GM23338 (cell line): ENCODE measurements around the gene LEFTY2.

Source experiments
- CTCF ChIP-seq, 2 experiments: fragments of 200-600 bp in 1 of 2; sonication (generic) in 1 of 2; conservative IDR thresholded peaks; 2 replicates each; pipeline versions ENCODE4 v1.5.1 to v1.6.1; 2016 to 2017; ENCODE audit warnings: antibody characterized with exemption in 2 of 2, low read depth in 2 of 2, mild to moderate bottlenecking in 2 of 2, moderate library complexity in 1 of 2
- EZH2 ChIP-seq: fragments of 200-600 bp; sonication (generic); IDR thresholded peaks from one replicate; pipeline ENCODE4 v1.8.0; 2017; ENCODE audit warnings: antibody characterized with exemption, mild to moderate bottlenecking, low read depth; ENCODE audit not compliant: unreplicated experiment
- EZH2phosphoT487 ChIP-seq: fragments of 200-600 bp; sonication (generic); IDR thresholded peaks from one replicate; pipeline ENCODE4 v1.8.1; 2018; ENCODE audit warnings: antibody characterized with exemption; ENCODE audit not compliant: unreplicated experiment
- JUNB ChIP-seq: IDR thresholded peaks from one replicate; pipeline ENCODE4 v1.6.1; 2016; ENCODE audit warnings: antibody characterized with exemption; ENCODE audit not compliant: unreplicated experiment
- POLR2AphosphoS5 ChIP-seq: IDR thresholded peaks from 2 replicates; pipeline ENCODE4 v1.6.1; 2016; ENCODE audit warnings: antibody characterized with exemption, low read depth
- TF ChIP-seq, protein P1 (sequence below): IDR thresholded peaks from one replicate; pipeline ENCODE4 v1.6.1; 2018; ENCODE audit warnings: antibody characterized with exemption; ENCODE audit not compliant: unreplicated experiment

DNA sequence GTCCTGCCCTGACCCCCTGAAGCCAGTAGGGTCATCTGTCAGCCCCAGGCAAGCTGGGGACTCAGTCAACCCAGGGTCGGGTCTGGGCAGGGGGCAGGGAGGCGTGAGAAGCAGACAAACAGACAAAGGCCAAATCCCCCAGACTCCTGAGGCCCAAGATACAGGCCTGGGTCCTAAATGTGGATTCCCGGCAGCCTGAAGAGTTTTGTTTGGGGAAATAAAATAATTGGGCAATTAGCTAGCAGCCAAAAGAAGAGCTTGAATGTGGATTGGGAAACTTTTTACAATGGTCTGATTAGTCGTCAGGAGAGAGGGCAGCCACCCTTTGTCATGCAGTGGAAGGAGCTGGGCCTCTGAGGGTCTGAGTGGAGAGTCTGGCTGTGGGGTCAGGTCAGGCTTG, 4.5 kb upstream of the LEFTY2 start:
- no peak for TF ChIP-seq CTCF (conservative IDR thresholded peaks at IDR 0.05; ENCODE audit: low read depth in 2 of 2)
- TF ChIP-seq EZH2phosphoT487: no peak
- TF ChIP-seq EZH2: no peak
- no peak for TF ChIP-seq POLR2AphosphoS5
- TF ChIP-seq, protein P1, sequence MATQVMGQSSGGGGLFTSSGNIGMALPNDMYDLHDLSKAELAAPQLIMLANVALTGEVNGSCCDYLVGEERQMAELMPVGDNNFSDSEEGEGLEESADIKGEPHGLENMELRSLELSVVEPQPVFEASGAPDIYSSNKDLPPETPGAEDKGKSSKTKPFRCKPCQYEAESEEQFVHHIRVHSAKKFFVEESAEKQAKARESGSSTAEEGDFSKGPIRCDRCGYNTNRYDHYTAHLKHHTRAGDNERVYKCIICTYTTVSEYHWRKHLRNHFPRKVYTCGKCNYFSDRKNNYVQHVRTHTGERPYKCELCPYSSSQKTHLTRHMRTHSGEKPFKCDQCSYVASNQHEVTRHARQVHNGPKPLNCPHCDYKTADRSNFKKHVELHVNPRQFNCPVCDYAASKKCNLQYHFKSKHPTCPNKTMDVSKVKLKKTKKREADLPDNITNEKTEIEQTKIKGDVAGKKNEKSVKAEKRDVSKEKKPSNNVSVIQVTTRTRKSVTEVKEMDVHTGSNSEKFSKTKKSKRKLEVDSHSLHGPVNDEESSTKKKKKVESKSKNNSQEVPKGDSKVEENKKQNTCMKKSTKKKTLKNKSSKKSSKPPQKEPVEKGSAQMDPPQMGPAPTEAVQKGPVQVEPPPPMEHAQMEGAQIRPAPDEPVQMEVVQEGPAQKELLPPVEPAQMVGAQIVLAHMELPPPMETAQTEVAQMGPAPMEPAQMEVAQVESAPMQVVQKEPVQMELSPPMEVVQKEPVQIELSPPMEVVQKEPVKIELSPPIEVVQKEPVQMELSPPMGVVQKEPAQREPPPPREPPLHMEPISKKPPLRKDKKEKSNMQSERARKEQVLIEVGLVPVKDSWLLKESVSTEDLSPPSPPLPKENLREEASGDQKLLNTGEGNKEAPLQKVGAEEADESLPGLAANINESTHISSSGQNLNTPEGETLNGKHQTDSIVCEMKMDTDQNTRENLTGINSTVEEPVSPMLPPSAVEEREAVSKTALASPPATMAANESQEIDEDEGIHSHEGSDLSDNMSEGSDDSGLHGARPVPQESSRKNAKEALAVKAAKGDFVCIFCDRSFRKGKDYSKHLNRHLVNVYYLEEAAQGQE: no peak
- TF ChIP-seq JUNB: no peak
